NCI-H2196 (cell line): ENCODE results near the gene BTBD8.

Source experiments
- DNase-seq: peaks from one replicate; lab custom pipeline; 2025; ENCODE audit not compliant: unreplicated experiment; lab: John Stamatoyannopoulos, UW

The BTBD8 gene

GRCh38 chr1:92091625-92092024 is 11.5 kb downstream of the BTBD8 start:
- no peak for DNase-seq

GRCh38 chr1:92094090-92094489 is 13.9 kb downstream of the BTBD8 start:
- DNase-seq = no peak

GRCh38 chr1:92094595-92094994 is 14.4 kb downstream of the BTBD8 start:
- DNase-seq = no peak

GRCh38 chr1:92095874-92096273 is 15.7 kb downstream of the BTBD8 start:
- no peak for DNase-seq

GRCh38 chr1:92096317-92096716 is 16.2 kb downstream of the BTBD8 start:
- no peak for DNase-seq

DNA sequence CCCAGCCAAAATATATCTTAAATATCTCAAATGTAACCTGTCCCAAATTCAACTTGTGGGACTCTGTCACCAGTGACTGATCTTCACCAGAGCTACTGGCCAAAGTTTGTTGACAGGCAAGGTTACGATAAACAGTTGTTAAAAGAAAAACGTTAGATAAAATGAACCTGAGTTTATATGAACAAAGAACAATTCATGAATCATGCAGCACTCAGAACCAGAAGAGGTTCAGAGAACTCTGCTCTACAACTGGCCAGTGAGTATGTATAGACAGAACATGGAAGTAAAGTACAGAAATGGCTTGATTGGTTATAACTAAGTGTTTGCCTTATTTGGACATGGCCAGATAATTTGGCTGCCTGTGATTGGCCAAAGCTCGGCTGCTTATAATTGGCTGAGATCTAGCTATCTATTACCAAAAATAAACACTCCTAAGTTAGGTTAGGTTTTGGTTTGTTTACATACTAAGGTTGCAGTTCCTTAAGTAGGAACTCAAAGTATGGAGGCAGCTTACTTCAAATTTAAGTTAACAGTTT is 25.5 kb downstream of the BTBD8 start:
- no peak for DNase-seq

DNA sequence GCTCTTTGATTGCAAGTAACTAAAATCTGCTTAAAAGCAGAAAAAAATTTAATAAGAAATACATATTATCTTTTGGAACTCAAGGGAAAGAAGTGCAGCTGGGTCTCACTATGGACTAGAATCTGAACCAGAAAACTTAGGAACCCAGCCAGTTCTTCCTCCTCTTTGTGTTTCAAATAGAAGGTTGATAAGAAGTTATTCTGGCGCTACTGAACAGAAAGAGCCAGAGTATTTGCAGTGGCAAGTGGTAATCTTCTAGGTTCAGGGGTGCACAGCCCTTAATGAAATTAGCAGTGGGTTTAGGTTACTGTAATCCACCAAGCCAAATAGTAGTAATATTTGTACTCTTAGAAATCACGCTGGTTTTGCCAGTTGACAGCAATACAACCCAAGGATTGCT is 28.5 kb downstream of the BTBD8 start:
- DNase-seq = no peak

- no peak for DNase-seq
Measured at GRCh38 chr1:92117526-92117925, 37.4 kb downstream of the BTBD8 start.

GRCh38 chr1:92118826-92119225 is 38.7 kb downstream of the BTBD8 start:
- no peak for DNase-seq

DNA sequence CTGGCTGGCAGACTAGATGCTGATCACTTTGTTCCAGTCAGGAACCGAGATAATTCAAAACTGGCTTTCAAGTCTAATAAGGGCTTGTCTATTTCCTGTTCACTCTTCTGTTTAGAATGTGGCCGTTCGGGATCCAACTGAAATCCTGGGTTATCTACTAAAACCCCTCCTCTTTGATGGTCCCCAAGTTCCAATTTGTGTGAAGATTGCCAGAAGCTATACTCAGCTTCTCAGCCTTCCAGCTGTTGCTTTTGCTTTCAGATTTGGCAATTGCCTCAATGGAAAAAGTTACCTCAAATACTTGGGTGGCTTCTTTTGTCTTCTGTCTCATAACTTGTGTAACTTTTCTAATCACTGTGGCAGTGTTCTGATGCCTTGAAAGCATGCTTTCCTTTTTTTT is 43.7 kb downstream of the BTBD8 start:
- DNase-seq = no peak

GRCh38 chr1:92125204-92125603 is 45.1 kb downstream of the BTBD8 start:
- no peak for DNase-seq

- no peak for DNase-seq
Measured at GRCh38 chr1:92126088-92126487, 45.9 kb downstream of the BTBD8 start.

GRCh38 chr1:92134331-92134730 is 54.2 kb downstream of the BTBD8 start:
- no peak for DNase-seq

DNA sequence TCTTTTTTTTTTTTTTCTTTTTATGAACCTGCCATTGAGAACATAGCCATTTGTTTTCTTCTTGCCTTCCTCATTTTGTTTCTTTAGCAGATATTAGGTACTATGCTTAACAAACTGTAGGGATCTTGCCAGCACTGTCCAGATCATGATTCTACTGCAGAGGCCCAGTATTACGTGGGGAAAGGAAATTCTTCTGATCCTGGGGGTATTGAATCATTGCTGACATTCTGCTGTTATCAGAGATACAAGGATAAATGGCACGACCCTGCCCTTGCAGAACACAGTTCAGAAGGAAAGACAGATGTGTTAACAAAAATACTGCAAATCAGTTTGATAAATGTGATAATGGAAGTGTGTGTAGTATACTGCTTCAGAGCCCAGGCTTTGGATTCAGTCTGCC is 56.2 kb downstream of the BTBD8 start:
- DNase-seq = no peak

DNA sequence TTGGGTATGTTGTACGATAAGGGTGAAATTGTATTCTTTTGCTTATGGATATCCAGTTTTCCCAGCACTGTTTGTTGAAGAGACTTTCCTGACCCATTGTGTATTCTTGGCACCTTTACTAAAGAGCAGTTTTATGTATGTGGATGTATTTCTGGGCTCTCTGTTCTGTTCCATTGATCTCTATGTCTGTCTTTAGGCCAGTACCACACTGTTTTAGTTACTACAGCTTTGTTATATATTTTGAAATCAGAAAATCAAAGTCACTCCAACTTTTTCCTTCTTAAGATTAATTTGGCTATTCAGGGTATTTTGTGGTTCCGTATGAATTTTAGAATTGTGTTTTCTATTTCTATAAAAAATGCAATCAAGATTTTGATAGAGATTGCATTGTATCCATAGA is 74.8 kb downstream of the BTBD8 start:
- no peak for DNase-seq

DNA sequence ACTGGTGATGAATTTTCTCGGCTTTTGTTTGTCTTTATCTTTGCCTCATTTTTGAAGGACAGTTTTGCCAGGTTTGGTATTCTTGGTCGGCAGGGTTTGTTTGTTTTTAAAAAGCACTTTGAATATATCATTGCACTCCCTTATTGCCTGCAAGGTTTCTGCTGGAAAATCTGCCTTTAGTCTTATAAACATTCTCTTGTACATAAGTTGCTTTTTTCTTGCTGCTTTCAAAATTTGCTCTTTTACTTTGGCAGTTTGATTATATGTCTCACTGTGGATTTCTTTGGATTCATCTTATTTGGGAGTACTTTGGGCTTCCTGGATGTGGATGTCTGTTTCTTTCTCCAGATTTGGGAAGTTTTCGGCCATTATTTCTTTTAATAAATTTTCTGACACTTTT is 79.4 kb downstream of the BTBD8 start:
- no peak for DNase-seq

- DNase-seq = no peak
Measured at GRCh38 chr1:92165389-92165788, 85.2 kb downstream of the BTBD8 start.

- DNase-seq = no peak
Measured at GRCh38 chr1:92167151-92167550, 87.0 kb downstream of the BTBD8 start.

GRCh38 chr1:92168657-92169056 is 88.5 kb downstream of the BTBD8 start:
- DNase-seq = no peak

DNA sequence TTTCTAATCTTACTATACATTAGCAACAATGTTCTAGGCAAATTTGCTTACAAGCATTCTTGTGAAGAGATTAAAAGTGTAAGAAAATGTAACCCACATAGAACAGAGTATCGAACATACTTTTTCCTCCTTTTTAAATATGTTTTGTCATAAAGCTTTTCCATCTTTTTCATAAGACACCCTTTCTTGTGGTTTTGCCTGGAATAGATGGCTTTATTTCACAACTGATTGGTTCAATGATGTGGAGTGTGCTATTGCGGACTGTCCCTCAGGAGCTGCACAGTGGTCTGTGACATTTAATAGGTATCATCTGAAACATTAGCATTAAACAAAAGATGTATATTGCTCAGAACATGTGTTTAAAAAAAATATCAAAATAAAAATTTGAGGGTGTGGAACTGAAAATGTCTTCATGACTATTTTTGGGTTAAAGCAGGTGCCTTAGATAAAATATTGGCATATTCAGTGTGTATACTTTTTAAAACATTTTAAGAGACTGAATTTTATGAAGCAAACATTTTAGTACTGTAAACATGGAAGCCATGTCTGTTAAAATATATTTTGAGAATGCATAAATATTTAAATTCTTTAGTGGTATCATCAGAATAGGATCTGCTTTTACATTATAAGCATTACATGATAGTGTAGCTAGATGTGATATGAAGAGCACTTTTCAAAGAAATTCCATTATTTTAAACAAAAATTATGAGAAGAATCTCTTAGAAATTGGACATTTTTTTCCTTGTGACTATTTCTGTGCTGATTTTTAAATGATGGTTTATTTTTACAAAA is 89.3 kb downstream of the BTBD8 start:
- DNase-seq = no peak

GRCh38 chr1:92184632-92185031 is 104.5 kb downstream of the BTBD8 start:
- DNase-seq = no peak

DNA sequence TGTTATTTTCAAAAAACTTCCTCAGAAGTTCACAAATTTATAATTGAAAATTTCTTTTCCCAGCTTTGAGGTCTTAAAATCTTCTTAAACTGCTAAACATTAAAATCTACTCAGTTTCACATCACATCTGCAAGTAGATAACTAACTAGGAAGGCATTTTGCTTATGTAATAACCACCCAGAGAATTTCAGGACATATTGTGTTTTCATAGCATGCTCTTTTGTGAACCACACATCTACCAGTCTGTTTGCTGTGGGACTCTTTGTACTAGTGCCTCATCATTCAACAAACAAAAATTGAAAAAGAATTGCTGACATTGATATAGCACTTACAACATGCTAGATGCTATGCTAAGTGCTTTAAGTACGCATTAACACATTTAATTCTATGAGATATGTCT is 105.9 kb downstream of the BTBD8 start:
- no peak for DNase-seq
